SW 1271 (cell line): ENCODE results near the gene NHSL1.

Experiments used
- DNase-seq, 2 experiments: peaks; one replicate each; lab custom pipeline; 2025; lab: John Stamatoyannopoulos, UW

NHSL1 gene

GRCh38 chr6:138493413-138493812 lies 5.9 kb downstream of the NHSL1 start:
- no peak for DNase-seq

- DNase-seq = no peak
Observed at GRCh38 chr6:138492871-138493270, 6.4 kb downstream of the NHSL1 start.

GRCh38 chr6:138492113-138492512 lies 7.2 kb downstream of the NHSL1 start:
- DNase-seq = no peak

- DNase-seq = no peak
Observed at GRCh38 chr6:138491017-138491416, 8.3 kb downstream of the NHSL1 start.

- DNase-seq = no peak
Observed at GRCh38 chr6:138489846-138490245, 9.4 kb downstream of the NHSL1 start.

GRCh38 chr6:138487102-138487604 lies 12.1 kb downstream of the NHSL1 start:
- DNase-seq = no peak

GRCh38 chr6:138486249-138487101 lies 12.8 kb downstream of the NHSL1 start:
- DNase-seq = no peak

- DNase-seq = no peak
Observed at GRCh38 chr6:138485586-138486248, 13.6 kb downstream of the NHSL1 start.

- no peak for DNase-seq
Observed at GRCh38 chr6:138485005-138485545, 14.2 kb downstream of the NHSL1 start.

- DNase-seq = no peak
Observed at GRCh38 chr6:138484018-138484731, 15.1 kb downstream of the NHSL1 start.

- no peak for DNase-seq
Observed at GRCh38 chr6:138482816-138483215, 16.5 kb downstream of the NHSL1 start.

GRCh38 chr6:138480279-138480949 lies 18.9 kb downstream of the NHSL1 start:
- no peak for DNase-seq

- DNase-seq = no peak
Observed at GRCh38 chr6:138477913-138478539, 21.3 kb downstream of the NHSL1 start.

GRCh38 chr6:138476116-138476515 lies 23.2 kb downstream of the NHSL1 start:
- no peak for DNase-seq

- no peak for DNase-seq
Observed at GRCh38 chr6:138473144-138473543, 26.1 kb downstream of the NHSL1 start.

GRCh38 chr6:138468320-138469015 lies 30.8 kb downstream of the NHSL1 start:
- DNase-seq = peak in 1 of 2 experiments; percentile 9

- no peak for DNase-seq
Observed at GRCh38 chr6:138467901-138468300, 31.4 kb downstream of the NHSL1 start.

GRCh38 chr6:138465007-138465645 lies 34.2 kb downstream of the NHSL1 start:
- peak; percentile 75 to 79 for DNase-seq

- DNase-seq = no peak
Observed at GRCh38 chr6:138464085-138464484, 35.2 kb downstream of the NHSL1 start.

- DNase-seq = no peak
Observed at GRCh38 chr6:138461647-138462046, 37.6 kb downstream of the NHSL1 start.
